Measurements from ENCODE around the gene INSYN2B.
"Not testable (repeated sequence)": the region's sequence is repeated elsewhere in the genome, so short reads cannot be mapped to it uniquely, and the experiment has no call there.

DNA sequence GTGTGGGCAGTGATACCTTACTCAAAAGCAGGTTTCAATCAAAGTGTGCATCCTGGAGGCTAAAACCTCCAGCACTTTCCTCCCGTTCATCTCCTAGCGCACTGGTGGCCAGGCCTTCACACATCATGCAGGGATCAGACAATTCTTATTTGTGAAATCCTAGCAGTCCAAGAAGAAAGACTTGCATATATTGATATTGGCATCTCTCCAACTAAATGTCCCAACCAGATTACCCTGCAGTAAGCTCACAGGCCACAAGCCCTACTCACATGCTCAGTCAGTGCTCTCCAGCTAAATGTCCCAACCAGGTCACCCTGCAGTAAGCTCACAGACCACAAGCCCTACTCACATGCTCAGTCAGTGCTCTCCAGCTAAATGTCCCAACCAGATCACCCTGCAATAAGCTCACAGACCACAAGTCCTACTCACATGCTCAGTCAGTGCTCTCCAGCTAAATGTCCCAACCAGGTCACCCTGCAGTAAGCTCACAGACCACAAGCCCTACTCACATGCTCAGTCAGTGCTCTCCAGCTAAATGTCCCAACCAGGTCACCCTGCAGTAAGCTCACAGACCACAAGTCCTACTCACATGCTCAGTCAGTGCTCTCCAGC, 146.5 kb downstream of the INSYN2B start:
- TF ChIP-seq, protein P1, sequence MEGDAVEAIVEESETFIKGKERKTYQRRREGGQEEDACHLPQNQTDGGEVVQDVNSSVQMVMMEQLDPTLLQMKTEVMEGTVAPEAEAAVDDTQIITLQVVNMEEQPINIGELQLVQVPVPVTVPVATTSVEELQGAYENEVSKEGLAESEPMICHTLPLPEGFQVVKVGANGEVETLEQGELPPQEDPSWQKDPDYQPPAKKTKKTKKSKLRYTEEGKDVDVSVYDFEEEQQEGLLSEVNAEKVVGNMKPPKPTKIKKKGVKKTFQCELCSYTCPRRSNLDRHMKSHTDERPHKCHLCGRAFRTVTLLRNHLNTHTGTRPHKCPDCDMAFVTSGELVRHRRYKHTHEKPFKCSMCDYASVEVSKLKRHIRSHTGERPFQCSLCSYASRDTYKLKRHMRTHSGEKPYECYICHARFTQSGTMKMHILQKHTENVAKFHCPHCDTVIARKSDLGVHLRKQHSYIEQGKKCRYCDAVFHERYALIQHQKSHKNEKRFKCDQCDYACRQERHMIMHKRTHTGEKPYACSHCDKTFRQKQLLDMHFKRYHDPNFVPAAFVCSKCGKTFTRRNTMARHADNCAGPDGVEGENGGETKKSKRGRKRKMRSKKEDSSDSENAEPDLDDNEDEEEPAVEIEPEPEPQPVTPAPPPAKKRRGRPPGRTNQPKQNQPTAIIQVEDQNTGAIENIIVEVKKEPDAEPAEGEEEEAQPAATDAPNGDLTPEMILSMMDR (IDR thresholded peaks at IDR 0.05; ENCODE audit: borderline replicate concordance, extremely low read depth, low read length, poor library complexity, severe bottlenecking): not testable (repeated sequence)
- TF ChIP-seq EZH2 (IDR thresholded peaks at IDR 0.05; ENCODE audit: borderline replicate concordance, low read depth, low read length, severe bottlenecking): not testable (repeated sequence)

Measured in DND-41 (cell line).